ENCODE results near the gene ADH1C. TPM values are rescaled to one million over a fixed set of nuclear protein-coding genes. Genes with fewer than 3 reads are reported as not detected.
"Not testable (repeated sequence)": the region's sequence is repeated elsewhere in the genome, so short reads cannot be mapped to it uniquely, and the experiment has no call there.

Gene ADH1C
- total and polyA plus RNA-seq, 2 experiments from 2014 or later: 4.4 to 13.7 TPM

GRCh38 chr4:99359480-99360204, 7.1 kb upstream of the ADH1C start:
- Histone ChIP-seq H3K4me3 (no peak overlapping the region), H3K36me3 (replicated peaks; ENCODE audit: insufficient read depth, low read depth) (no peaks in the 10 kb centered on the region), H3K4me1 (ENCODE audit: insufficient read depth) (peaks cover 5% of the 10 kb centered on the region), H4K20me1 (ENCODE audit: insufficient read depth, poor library complexity, severe bottlenecking) (no peaks in the 10 kb centered on the region), H3K27ac (no peak overlapping the region), H3K9me2 (replicated peaks; ENCODE audit: insufficient read depth) (no peaks in the 10 kb centered on the region), H3K4me2 (no peak overlapping the region), H3K27me3 (no peaks in the 10 kb centered on the region), H2AFZ (no peak overlapping the region), H3K9me3 (ENCODE audit: low read depth) (no peaks in the 10 kb centered on the region), H3K79me2 (no peaks in the 10 kb centered on the region)
- TF ChIP-seq EZH2 (IDR thresholded peaks at IDR 0.05; ENCODE audit: borderline replicate concordance) (no peak), CTCF (IDR thresholded peaks at IDR 0.05; ENCODE audit: poor library complexity) (no peak), EZH2phosphoT487 (IDR thresholded peaks at IDR 0.05; ENCODE audit: low read depth, severe bottlenecking, unreplicated experiment) (no peak)
- 94% methylated on average over 27 of the region's 27 CpGs for WGBS (ENCODE audit: low lambda C conversion rate, missing lambda C conversion rate)
- no peak for DNase-seq (ENCODE audit: low spot score)

GRCh38 chr4:99357948-99358347, 5.4 kb upstream of the ADH1C start:
- peaks cover 5% of the 10 kb centered on the region for H3K4me1 ChIP-seq (ENCODE audit: insufficient read depth)
- 92% methylated on average over 2 of the region's 2 CpGs for WGBS (ENCODE audit: low lambda C conversion rate, missing lambda C conversion rate)
- no peak overlapping the region for H2AFZ ChIP-seq
- DNase-seq (ENCODE audit: low spot score): no peak
- no peak overlapping the region for H3K4me2 ChIP-seq
- no peaks in the 10 kb centered on the region for H3K9me2 ChIP-seq (replicated peaks; ENCODE audit: insufficient read depth)
- no peaks in the 10 kb centered on the region for H3K27me3 ChIP-seq
- H3K79me2 ChIP-seq: no peaks in the 10 kb centered on the region
- H3K36me3 ChIP-seq (replicated peaks; ENCODE audit: insufficient read depth, low read depth): no peaks in the 10 kb centered on the region
- H3K4me3 ChIP-seq: no peak overlapping the region
- TF ChIP-seq EZH2phosphoT487 (IDR thresholded peaks at IDR 0.05; ENCODE audit: low read depth, severe bottlenecking, unreplicated experiment): no peak
- TF ChIP-seq CTCF (IDR thresholded peaks at IDR 0.05; ENCODE audit: poor library complexity): no peak
- TF ChIP-seq EZH2 (IDR thresholded peaks at IDR 0.05; ENCODE audit: borderline replicate concordance): no peak
- H4K20me1 ChIP-seq (ENCODE audit: insufficient read depth, poor library complexity, severe bottlenecking): no peaks in the 10 kb centered on the region
- no peak overlapping the region for H3K27ac ChIP-seq
- H3K9me3 ChIP-seq (ENCODE audit: low read depth): no peaks in the 10 kb centered on the region

GRCh38 chr4:99356992-99357391, 4.4 kb upstream of the ADH1C start:
- H3K79me2 ChIP-seq: no peaks in the 10 kb centered on the region
- H3K27ac ChIP-seq: no peak overlapping the region
- H3K9me2 ChIP-seq (replicated peaks; ENCODE audit: insufficient read depth): no peaks in the 10 kb centered on the region
- no peaks in the 10 kb centered on the region for H4K20me1 ChIP-seq (ENCODE audit: insufficient read depth, poor library complexity, severe bottlenecking)
- H3K27me3 ChIP-seq: no peaks in the 10 kb centered on the region
- TF ChIP-seq EZH2phosphoT487 (IDR thresholded peaks at IDR 0.05; ENCODE audit: low read depth, severe bottlenecking, unreplicated experiment): no peak
- TF ChIP-seq EZH2 (IDR thresholded peaks at IDR 0.05; ENCODE audit: borderline replicate concordance): no peak
- no peak for TF ChIP-seq CTCF (IDR thresholded peaks at IDR 0.05; ENCODE audit: poor library complexity)
- no peak overlapping the region for H3K4me2 ChIP-seq
- H3K36me3 ChIP-seq (replicated peaks; ENCODE audit: insufficient read depth, low read depth): no peaks in the 10 kb centered on the region
- no peaks in the 10 kb centered on the region for H3K9me3 ChIP-seq (ENCODE audit: low read depth)
- no peak overlapping the region for H3K4me3 ChIP-seq
- H3K4me1 ChIP-seq (ENCODE audit: insufficient read depth): peaks cover 5% of the 10 kb centered on the region
- no peak for DNase-seq (ENCODE audit: low spot score)
- WGBS (ENCODE audit: low lambda C conversion rate, missing lambda C conversion rate): 87% methylated on average over 1 of the region's 1 CpG
- no peak overlapping the region for H2AFZ ChIP-seq

- not testable (repeated sequence) for H4K20me1 ChIP-seq (ENCODE audit: insufficient read depth, poor library complexity, severe bottlenecking); H3K9me2 ChIP-seq (replicated peaks; ENCODE audit: insufficient read depth); H3K4me1 ChIP-seq (ENCODE audit: insufficient read depth); H3K36me3 ChIP-seq (replicated peaks; ENCODE audit: insufficient read depth, low read depth); H3K4me3 ChIP-seq; H3K4me2 ChIP-seq; H3K79me2 ChIP-seq; H3K27ac ChIP-seq; H3K27me3 ChIP-seq; H2AFZ ChIP-seq; DNase-seq (ENCODE audit: low spot score); H3K9me3 ChIP-seq (ENCODE audit: low read depth)
- 76% methylated on average over 10 of the region's 10 CpGs for WGBS (ENCODE audit: low lambda C conversion rate, missing lambda C conversion rate)
Measured at GRCh38 chr4:99356149-99356548, 3.6 kb upstream of the ADH1C start.
